HG03135 (cell line): ENCODE results near the gene SEMA6A.

Experiments
- ATAC-seq: cut with Tn5 transposase; IDR thresholded peaks from one replicate; pipeline ENCODE4 v1.9.1; 2021; ENCODE audit warnings: mild to moderate bottlenecking, moderate library complexity; ENCODE audit not compliant: unreplicated experiment

Gene SEMA6A

DNA sequence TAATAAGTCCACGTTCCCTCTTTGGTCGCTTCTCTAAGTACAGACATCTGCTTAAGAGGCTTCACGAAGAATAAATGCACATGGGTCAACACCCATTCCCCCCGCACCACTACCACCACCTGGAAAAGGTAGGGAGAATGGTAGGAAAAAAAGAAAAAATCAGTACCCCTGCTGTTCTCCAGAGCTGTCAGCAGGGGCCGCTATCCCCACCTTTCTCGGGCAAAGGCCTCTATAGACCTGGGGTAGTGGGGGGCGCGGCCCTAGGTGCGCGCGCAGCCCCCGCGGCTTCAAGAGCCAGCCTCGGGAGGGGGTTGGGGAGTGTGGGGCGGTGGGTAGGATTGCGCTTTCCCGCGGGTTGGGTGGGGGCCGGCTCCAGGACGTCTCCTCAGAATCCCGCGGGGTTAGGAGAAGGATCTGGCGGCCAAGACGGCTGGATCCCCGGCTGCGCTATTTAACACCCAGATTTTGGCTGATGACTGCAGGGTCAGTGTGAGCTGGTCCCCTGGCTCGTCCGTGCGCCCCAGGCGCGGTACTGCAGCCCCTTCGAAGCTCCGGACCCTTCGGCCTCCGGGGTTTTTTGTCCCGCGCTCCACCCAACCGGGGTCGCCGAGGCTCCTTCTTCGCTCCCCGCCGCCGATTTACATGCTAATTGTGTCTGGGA lies 1.6 kb upstream of the SEMA6A start:
- ATAC-seq, result peak; percentile 48

DNA sequence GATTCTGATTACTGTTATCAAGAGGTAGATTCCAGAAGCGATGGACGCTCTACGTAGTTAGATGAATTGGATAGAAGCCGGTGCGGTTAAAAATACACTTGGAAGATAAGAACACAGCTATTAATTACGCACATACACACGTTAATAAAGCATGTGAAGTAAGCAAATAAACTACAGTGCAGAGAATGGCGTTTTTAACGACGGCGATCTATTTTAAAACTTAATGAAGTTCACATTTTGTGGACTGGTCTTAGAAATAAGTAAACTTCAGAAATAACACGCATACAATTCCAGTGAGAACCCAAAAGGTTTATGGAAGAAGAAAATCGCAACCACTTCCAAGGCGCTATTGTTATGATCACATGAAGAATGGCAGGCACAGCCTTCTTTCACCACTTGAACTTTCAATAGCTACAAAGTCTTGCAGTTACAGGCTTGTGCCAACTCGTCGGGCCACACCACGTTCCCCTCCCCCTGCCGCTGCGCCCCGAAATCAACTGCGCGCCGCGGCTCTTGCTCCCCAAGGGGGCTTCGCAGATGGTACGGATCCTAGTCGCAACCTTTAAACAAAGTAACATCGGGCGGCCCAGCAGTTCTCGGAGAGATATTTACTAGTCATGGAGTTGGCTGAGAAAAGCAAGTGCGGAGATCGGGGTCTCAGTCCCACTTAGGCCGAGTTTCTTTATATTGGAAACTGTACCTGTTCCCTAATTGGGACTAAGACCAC lies 866 bp upstream of the SEMA6A start:
- no peak for ATAC-seq

DNA sequence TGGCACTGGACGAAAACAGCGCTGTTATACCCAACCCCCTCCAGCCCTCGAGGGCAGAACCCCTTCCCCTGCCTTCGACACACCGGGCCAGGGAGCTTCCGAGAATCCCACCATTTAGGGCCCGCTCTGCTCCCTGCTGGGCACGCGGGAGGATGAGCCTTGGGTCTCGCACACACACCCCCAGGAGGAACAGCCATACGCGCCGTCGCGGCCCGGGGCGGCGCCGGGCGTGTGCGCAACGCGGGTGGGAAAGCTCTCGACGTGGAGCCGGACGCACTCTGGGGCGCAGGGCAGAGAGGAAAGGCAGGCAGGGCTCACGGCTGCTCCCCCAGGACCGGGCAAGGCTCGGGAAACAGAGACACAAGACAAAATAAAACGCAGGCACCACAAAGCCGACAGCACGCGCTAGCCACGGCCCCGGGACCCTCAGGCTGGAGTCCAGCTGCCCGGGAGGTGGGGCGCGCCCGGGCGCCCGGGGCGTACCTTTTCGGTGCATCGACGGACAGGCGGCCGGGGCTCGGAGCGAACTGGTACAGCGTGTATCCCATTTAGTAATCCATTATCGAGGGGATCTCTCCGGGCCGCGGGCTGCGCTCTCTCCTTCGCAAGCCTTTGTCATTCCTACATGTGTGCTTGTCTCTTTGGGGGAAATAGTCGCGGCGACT lies 789 bp downstream of the SEMA6A start:
- no peak for ATAC-seq

DNA sequence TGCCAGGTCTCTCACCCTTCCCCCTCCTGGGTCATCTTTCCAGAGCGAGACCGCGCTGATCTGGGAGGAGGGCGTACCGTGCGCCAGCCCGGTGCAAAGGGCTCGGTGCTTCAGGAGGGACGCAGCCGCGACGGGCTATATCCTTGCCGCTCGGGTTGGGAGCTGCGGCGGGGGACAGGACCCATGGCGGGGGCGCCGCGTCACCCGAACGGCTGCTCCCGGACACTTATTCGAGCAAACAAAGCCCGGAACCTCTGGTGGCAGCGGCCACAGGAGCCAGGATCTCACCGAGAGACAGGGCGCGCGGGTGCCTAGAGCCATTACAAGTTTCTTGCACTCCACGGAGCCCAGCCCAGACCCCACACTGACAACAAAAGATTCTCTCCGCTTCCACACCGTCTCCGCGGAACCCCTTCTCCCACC lies 1.3 kb downstream of the SEMA6A start:
- ATAC-seq, result no peak

DNA sequence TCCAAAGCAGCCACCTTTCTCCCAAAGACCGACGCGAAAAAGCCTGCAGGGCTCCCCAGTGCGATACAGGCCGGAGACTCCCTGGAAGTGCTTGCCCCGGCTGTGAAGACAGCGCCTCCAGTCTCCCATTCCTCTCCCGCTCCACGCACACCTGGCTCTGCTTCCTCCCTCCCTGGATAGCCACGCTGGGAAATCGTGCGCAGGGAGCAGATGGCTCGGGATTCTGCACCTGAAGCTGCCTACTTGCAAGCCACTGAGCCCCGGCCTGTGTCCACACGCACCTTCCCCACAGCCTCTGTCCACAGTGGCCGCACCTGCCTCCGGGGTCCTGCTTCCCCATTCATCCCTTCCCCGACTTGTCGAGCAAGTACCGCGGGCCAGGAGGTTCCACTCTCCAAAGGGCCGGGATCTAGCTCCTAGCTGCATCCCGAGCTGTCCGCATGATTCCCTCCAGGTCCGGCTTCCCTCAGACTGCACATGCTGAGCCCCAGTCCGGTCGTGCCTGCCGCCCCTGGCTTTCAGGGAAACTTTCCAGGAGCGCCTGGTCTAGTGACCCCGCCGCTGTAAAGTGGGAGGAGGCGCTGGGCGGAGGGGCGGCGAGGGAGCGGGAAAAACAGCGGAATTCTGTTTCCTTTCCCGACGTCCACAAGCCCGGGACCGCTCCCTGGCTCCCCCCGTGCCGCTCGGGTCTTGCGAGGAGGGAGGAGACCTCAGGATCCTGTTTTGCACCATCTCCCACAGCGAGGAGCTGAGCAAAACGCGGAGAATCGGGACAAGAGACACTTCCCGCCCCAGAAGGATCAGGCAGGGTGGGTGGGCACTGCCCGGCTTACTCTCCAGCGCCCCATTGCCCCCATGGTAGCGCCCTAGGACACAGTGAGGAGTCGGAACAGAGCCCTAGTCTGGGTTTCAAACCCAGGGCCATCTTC lies 2.0 kb downstream of the SEMA6A start:
- no peak for ATAC-seq

DNA sequence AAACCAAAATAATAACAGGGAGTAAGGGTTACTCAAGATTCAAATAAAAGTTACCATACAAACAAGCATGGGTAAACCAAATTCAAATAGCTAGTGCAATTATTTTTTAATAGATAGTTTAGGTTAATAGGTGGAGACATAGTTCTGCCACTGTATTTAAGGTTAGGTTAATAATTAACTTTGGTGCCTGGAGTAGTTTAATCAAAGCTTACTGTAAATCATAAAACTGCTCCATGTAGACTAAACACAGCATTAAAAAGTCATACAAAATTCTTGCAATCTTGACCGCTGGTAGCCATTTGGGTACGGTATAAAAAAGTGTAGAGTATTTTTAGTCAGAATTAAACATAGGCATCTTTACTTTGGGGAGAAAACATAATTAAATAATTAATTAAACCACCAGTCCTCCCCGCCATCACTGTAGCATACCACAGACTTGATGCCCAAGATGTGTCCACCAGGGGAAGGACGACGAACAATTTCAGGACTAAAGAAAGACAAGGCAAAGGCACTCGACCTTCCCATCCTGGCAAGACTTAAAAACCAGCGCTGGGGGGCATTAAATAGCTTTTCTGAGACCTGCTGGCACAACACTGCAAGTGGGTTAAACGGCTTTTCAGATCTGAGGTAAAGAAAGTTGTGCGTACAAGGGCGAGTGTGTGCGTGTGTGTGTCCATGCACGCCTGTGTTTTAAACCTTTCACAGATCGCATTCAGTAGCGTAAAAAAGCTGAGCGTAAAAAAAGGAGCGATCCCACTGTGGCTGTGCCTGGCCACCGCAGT lies 2.9 kb downstream of the SEMA6A start:
- no peak for ATAC-seq

DNA sequence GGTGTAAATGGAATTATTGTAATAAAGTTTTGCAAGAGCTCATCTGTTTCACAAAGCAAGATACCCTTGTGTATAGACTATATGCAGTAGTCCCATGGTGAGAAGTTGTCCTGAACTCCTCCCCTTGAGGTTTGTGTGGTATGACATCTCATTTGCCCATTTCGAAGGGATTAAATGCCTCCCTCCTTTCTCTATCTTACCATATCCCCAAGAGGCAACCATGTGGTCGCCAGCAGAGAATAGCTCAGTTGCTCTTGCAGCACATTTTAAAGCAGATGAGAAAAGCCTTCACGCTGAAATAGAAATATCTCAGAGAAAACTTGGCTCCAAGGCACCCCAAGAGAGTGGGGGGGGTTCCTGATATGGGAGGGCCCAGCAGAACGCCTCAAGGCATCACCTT lies 4.6 kb downstream of the SEMA6A start:
- ATAC-seq, result no peak

DNA sequence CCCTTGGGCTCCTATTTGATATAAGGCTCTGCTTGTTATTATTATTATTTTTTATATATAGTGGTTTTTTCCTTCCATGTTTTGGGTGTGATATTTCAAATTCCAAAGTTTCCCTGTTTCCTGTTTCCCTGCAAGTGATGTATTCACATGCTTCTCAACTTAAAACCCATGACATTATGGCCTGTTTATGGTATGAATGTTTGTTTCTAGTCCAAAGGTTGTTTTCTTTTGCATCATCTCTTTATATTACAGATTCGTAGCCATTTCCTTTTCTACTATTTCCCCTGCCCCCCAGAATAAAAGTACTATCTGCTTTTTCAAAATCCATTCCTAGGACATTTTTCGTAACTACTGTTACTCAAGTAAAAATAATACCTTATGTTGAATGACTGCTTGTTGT lies 7.5 kb downstream of the SEMA6A start:
- ATAC-seq, result no peak

DNA sequence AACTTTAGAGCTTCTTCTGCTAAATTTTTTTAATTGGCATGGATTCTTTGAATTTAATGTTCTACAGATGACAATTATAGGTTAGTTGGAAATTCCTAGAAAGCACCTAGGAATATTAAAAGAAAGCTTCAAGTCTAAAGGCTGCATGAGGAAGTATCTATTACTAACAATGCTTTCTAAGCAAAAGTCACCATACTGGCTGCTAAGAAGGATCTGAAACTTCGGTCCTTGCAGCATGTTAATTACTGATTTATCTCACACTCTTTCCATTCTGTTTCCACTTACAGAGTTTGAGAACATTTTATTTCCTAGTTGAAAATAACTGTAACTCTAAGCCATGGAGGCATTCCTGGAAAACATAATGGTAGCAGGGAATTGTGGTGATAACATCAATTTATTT lies 8.4 kb downstream of the SEMA6A start:
- peak; percentile 76 for ATAC-seq

DNA sequence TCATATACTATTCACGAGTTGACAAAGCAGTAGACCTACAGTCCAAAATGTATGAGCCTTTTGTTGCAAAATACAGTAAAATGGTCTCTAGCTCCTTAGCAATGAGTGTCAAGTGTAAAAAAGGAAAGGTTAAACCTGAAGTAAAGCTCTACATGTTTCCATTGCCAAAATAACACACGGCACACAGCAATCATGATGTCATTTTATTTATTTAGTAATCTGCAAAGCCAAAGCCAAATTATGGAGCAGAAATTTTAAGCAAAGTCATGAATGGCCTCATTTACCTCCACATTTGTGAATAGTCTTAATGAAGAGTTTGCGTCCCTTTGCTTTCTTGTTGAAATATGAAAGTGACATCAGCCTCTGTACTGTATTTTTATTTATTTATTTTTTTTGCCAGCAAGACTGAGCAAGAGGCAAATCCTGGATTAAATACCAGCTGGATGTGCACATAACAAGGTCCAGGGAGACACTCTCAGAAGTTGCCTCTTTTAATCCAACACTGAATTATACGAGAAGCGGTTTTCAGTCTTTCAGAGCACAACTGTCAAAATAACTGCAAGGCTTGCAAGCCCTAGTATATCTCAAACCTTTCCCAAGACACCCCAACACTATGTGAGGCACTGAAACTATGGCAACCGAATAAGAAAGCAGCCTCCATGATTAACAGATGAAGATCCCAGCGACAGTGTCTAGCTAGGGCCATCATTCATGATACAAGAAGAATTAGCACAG lies 9.7 kb downstream of the SEMA6A start:
- no peak for ATAC-seq

DNA sequence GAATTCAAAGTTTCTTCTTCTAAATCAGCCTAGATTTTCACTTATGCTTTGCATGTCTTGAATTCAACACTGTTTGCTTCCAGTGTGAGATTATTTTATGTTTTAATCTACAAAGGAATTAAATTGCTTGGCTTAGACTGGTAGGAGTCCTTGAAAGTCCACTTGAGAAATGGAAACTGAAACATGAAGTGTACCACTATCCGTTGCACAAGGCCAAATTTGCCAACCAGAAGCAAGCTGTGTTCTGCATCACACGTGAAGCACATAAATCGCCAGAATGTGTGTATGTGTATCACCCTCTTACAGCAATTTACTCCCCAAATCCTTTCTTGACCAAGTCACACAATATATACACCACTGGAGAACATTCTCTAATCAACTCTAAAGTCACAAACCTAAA lies 10.3 kb downstream of the SEMA6A start:
- no peak for ATAC-seq

DNA sequence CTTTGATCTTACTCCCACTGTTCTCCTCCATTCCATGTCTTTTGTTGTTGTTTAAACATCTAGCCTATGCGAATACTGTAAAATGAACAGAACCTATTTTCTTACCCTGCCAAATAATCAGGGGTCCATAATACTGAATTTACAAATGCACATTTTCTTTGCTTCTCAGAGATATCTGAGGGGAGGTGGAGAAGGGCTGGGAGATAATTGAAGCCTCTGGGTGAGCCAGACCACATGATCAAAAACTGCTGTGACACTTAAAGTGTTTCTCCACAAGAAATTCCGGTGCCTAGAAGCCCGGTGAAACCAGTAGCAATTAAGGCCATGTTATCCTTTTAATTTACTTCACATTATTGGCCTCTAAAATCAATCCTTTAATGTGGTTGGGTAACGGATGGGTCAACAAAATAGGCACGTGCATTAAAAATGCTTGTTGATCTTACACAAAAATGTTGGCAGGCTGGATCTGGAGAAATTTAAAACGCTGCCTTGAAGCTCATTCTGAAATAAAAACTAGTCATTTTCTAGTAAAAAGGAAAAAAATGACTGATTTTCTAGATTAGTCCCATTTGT lies 10.8 kb downstream of the SEMA6A start:
- ATAC-seq, result no peak

DNA sequence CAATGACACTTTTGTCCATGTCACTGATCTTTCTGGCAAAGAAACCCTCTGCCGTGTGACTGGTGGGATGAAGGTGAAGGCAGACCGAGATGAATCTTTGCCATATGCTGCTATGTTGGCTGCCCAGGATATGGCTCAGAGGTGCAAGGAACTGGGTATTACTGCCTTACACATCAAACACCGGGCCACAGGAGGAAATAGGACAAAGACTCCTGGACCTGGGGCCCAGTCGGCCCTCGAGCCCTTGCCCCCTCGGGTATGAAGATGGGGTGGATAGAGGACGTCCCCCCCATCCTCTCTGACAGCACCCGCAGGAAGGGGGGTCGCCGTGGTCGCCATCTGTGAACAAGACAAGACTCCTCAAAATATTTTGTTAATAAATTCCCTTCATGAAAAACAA lies 12.0 kb downstream of the SEMA6A start:
- no peak for ATAC-seq

DNA sequence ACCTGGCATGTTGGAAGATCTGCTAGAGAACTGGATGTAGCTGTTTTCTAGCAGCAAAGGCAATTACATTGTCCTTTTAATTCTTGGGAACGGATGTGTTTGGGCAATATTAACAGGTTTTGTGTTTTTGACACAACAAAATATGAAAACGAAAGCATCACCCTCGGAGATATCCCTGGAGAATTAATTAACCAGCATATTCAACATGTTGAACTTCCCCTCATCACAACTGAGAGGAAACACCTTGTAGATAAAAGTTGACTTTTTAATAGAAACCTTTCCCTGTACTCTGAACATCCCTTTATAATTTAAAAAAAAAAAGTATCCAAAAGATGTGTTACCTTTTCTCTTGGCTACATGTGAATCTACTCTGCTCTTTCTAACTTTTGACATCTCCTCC lies 13.0 kb downstream of the SEMA6A start:
- ATAC-seq, result no peak

DNA sequence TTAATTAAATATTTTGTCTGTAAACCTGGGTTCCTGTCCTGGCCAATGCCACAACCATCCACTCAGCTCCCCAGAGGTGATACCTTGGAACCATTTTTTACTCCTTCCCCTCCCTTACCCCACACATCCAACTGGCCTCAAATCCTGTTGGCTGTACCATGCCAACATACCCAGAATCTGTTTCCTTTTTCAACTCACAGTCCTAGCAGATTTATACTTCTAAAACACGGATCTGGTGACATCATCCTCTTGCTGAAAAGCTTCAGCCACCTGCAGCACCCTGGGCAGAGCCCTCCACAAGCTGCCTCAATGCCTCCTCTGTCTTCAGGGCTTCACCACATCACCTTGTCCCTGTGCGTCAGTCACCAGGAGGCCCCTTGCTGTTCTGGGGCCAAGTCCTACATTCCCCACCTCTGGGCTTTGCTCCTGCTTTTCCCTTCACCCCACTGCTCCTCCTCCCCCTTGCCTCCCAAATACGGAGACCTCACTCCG lies 14.9 kb downstream of the SEMA6A start:
- ATAC-seq, result no peak

DNA sequence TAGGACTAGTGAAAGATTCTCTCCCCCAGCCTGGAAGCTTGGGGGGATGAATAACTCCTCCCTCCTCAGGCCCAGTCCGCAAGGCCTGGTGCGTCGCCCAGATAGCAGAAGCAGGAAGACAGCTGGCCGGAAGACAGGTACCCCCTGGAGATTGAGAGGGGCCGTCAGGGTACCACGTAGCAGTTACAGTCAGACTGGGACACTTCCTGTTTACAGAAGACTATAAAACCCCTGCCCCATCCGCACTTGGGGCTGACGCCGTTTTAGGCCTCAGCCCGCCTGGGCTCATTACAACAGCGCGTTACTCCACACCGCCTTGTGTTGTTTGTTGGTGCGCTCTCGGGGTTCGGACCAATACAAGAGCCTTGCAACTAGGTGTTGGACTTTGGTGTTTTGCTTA lies 15.4 kb downstream of the SEMA6A start:
- no peak for ATAC-seq

DNA sequence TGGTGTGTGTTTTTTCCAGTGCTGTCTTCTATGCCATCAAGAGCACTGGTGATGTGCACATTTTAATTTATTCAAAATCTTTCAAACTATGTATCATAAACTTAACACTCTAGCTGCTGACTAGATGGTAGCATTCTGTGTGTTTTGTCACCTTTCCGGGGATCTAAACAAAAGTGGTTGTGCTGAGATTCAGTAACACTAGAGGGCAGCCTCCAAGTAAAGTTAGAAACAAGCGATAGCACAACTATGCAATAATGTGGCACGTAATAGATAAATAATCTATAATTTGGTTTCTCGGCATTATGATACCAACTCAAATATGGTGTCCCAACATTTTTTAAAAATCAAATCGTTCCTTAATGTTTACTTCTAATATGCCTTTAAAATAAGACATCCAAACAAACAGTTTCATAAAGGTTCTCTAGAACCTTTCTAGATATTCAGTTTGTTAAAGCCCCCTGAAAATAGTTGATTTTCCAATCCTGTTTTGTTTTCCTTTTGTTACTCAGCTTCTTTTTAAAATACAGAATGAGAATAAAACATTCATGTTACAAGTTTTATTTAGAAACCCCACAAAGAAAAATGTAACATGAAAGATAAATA lies 16.9 kb downstream of the SEMA6A start:
- ATAC-seq, result no peak

DNA sequence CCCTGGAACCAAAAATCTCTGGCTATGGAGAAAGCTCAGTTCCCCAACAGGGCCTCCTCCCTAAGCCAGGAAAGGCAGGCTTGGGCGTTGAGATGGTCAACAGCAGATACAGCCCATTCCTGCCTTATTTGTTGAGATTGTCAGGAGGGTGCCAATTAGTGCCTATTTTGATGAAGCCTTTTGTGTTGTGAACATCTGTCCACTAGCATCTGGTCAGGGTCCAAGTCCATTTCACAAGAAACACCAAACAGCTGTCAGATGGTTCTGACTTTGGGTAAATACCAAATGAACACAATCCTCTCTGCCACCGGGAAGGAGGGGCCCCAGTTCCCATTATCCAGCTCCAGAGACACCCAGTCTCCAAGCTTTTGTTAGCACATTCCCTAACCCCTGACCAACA lies 19.9 kb downstream of the SEMA6A start:
- ATAC-seq, result no peak

DNA sequence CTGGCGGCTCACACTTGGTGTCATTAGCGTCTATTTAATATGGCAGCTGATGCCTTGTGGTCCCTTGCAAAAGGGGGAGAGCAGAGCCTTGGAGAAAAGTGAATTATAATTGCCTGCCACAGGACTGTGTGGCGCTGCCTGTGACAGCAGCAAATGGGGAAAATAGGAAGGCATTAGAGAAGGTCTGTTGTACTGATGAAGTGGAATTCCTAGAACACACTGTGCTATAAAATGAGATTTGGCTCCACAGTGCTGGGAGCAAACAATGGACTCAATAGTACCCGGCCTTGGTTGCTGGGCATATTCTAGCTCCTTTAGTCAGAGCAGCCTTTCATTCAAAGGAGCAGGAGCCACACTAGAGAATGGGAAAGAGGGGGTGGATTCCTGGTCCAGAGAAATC lies 21.3 kb downstream of the SEMA6A start:
- ATAC-seq, result no peak
